ENCODE measurements around the gene HIP1R.
"Not testable (repeated sequence)": the region's sequence is repeated elsewhere in the genome, so short reads cannot be mapped to it uniquely, and the experiment has no call there.

HIP1R gene

DNA sequence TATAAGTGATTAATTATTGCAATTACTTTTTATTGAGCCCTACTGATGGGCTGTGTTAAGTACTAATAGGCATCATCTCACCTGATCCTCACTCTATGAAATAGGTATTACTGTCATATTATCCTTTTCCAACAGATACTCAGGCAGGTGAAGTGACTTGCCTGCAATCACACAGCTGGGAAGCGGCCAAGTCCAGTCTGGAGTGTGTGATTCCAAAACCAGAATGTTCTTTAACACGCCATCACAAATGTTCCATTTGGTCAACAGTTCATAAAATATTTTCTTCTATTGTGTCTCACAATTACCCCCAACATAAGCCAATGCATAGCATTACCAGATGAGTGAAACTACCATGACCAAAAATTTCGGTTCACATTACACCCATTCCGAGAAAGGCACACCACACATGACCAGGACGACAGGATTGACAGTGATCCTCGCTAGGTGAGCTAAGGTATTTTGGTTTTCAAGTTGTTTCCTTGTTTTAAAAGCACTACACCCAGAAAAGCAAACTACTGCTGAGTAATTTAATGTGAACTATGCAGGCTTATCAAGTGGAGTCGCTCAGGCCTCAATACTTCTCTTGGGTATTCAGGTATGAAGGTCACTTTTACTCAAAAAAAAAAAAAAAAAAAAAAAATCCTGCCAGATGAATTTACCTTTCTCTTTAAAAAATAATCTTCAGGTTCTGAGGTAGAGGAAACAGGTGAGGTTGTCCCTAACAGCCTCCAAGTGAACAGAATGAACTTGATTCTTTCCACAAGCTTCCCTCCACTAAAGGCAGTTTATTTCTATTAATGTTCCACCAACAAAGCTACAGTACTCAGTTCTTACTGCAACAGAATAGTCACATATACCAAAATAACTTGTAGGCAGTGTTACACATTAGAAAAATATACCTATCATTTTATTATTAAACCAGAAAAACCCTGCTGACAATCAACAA lies 58.2 kb downstream of the HIP1R start:
- no peak for FAIRE-seq
- DNase-seq (ENCODE audit: low spot score) = no peak

DNA sequence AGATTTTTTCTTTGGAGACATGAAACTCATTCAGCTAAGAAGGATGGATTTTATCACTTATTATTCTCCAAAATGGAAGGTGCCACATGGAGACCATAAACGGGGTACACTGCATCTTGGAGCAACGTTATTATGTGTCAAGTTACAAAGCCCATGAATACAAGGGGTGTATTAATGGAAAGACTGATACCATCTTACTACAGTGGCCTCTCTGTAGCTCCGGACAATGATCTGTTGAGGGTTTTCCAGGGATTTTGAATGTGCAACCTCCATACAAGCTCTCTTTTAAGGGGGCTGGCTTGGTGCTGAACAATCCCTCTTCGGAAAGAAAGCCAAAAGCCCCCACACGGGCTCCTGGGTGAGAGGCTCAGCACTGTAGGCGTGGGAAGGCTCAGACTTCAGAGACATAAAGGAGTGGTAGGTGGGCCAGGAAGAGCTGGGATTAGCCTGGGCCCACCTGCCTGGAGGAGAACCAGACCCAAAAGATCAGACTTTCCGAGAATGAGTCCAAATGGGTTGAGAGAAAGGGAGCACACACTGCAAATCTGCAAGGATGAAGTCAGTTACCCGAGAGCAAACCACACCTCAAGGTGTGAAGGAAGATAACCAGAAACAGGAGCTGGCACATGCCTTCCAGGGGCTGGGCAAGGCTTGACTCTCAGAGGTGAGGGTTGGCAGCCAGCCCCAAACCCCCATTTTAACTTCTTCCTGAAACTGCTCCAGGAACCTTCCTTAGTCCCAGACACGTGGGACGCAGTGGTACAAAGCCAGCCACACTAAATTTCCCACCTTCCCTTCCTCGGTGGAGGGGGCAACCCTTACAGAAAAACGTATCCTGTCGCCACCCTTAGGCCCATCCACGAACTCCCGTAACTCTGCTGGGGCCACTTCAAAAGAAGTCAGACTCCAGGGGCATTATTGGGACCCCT lies 59.2 kb downstream of the HIP1R start:
- FAIRE-seq (no peak), DNase-seq (ENCODE audit: low spot score) (no peak)

DNA sequence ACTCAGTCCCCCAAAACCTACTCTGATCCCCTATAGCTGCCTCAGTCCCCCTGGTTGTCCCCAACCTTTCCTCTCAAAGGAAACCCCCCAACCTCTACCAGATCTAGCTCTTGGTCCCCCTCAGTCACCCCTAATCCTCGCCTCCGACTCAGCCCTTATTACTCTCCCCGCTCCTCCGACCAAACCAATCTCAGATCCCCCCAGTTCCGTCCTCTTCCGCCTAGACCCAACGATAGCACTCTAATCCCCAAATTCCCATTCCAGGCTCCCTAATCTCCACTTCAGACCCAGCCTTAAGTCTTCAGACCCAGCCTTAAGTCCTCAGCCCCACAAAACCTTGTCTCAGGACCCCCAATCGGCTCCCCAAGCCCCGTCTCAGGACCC lies 60.1 kb downstream of the HIP1R start:
- DNase-seq (ENCODE audit: low spot score) (no peak), FAIRE-seq (no peak)

DNA sequence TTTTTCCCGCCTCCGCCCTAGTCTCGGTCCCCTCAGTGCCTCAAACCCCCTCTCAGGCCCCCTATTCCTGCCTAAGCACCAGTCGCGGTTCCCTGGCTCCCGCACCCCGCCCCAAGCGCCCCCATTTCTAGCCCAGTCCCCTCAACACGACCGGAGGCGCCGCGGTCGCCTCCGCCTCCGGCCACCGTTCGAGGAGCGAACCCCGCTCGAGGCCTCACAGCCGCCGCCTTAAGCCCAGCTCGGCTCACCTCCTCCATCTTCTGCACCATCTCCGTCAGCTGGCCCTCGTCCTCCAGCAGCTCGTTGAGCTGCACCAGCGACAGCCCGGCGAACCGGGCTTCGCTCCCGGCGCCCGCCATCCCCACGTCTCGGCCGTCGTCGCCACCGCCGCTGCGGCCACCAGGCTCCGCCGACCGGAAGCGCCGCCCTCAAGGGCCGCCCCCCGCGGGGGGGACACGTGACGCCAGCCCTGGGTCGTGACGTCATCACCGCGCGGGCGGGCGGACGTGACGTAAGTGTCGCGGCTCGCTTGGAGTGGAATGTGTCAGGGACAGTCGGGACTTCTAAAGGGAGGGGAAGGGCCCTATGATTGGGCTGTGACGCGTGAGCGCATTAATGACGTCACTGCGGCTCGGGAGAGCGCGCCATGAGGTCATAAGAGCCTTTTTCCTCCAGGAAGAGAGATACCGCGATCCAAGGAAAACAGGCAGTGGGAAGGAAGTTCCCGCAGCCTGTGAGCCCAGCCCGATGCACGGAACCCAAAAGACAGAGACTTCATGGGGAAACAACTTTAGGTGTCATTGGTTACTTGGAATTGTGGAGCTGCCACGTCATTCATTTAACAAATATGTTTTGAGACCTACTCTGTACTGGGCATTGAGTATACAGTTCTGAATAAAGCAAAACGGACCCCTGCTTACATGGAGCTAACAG lies 60.7 kb downstream of the HIP1R start, which contains the start of gene VPS37B:
VPS37B (minus strand) TSS at position 421 of the 933 bp plus-strand sequence; CDS start at position 359, 62 bp downstream.
- FAIRE-seq = peak; percentile 70

DNA sequence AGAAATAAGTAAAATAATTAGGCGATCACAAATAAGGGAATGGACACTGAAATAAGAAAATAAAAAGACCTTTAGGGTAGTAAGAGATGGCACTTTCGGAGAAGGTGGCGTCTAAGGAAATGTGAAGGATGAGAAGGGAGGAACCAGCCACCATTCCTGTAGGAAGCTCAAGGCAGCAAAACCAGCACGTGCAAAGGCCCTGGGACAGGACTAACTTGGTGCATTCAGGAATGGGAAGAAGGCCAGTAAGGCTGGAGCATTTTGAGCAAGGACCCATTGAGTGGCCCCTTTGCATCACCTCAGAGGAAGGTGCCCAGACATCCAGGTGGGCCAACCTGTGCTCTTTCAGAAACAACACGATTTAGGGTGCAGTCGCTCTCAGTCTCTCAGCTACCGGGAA lies 61.4 kb downstream of the HIP1R start:
- FAIRE-seq = no peak
- no peak for DNase-seq (ENCODE audit: low spot score)

More for the DNA sequence above, 60.7 kb downstream of the HIP1R start, which contains the start of gene VPS37B:
- DNase-seq (ENCODE audit: low spot score) = peak; percentile 91

DNA sequence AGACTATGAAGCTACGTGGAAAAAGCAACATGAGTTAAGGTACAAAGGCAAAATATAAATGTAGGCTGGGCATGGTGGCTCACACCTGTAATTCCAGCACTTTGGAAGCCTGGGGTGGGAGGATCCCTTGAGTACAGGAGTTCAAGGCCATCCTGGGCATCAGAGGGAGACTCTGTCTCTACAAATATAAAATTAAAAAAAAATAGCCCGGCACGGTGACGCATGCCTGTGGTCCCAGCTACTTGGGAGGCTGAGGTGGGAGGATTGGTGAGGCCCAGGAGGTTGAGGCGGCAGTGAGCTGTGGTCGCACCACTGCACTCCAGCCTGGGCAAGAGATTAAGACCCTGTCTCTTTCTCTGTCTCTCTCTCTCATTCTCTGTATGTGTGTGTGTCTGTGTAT lies 64.6 kb downstream of the HIP1R start:
- FAIRE-seq = no peak
- no peak for DNase-seq (ENCODE audit: low spot score)

DNA sequence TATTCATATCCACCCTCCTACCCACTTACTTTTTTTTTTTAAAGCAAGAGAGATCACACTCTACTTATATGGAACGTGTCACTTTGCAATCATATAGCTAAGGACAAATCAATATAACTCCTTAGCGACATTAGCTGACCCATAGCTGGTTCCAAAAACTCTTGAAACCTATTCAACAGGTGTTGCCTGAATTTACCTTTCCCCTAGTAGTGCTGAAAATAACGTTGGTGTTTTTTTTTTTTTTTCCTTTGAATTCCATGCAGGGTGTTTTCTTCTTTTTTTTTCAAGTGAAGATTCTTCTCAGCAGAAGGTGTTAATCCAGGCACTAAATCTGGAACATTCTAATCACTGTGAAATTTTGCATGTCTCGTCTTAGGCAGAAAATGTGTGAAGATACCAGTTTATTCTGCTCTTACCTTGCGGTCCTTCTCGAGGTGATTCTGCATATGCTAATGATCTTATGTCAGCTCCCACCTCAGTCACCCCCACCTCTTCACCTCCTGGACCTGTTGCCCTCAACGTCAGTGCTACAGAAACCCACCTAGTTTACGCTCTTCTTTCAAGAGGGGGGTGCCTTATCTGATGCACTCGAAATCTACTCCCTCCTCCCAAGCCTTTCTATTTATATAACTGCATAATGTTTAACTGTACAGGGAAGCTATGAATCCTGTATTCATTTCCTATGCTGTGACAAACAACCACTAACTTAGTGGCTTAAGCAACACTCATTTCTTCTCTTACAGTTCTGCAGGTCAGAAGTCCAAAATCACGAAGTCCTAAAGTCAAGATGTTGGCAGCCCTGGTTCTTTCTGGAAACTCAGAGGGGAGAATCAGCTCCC lies 67.8 kb downstream of the HIP1R start:
- no peak for DNase-seq (ENCODE audit: low spot score)
- no peak for FAIRE-seq

DNA sequence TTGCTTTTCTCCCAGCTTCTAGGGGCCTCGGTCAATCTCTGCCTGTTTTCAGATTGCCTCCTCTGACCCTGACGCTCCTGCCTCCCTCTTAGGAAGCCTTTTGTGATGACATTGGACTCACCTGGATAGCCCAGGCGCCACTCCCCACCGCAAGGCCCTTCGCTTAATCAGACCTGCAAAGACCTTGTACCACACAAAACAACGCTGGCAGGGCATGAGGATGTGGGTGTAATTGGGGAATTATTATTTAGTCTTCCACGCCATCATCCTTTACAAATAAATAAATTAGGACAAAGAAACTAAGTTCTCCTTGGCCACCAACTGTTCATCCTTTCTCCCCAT lies 68.4 kb downstream of the HIP1R start:
- FAIRE-seq (no peak), DNase-seq (ENCODE audit: low spot score) (no peak)

DNA sequence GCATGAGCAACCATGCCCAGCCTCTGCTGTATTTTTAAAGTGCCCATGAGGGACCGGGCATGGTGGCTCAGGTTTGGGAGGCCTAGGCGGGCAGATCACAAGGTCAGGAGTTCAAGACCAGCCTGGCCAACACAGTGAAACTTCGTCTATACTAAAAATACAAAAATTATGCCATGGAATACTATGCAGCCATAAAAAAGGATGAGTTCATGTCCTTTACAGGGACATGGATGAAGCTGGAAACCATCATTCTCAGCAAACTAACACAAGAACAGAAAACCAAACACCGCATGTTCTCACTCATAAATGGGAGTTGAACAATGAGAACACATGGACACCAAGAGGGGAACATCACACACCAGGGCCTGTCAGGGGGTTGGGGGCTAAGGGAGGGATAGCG lies 70.0 kb downstream of the HIP1R start:
- DNase-seq (ENCODE audit: low spot score); FAIRE-seq: not testable (repeated sequence)

DNA sequence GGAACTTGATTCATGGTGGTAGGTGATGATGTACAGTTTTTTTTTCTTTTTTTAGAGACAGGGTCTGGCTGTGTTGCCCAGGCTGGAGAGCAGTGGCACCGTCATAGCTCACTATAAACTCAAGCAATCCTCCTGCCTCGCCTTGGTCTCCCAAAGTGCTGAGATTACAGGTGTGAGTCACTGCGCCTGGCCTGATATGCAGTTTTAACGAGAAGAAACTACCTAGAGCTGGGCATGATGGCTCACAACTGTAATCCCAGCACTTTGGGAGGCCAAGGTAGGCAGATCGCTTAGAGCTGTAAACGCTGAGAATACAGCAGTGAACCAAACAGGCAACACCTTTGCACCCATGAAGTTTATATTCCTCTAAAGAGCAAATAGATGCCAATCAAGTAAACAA lies 73.7 kb downstream of the HIP1R start:
- FAIRE-seq (no peak), DNase-seq (ENCODE audit: low spot score) (no peak)

DNA sequence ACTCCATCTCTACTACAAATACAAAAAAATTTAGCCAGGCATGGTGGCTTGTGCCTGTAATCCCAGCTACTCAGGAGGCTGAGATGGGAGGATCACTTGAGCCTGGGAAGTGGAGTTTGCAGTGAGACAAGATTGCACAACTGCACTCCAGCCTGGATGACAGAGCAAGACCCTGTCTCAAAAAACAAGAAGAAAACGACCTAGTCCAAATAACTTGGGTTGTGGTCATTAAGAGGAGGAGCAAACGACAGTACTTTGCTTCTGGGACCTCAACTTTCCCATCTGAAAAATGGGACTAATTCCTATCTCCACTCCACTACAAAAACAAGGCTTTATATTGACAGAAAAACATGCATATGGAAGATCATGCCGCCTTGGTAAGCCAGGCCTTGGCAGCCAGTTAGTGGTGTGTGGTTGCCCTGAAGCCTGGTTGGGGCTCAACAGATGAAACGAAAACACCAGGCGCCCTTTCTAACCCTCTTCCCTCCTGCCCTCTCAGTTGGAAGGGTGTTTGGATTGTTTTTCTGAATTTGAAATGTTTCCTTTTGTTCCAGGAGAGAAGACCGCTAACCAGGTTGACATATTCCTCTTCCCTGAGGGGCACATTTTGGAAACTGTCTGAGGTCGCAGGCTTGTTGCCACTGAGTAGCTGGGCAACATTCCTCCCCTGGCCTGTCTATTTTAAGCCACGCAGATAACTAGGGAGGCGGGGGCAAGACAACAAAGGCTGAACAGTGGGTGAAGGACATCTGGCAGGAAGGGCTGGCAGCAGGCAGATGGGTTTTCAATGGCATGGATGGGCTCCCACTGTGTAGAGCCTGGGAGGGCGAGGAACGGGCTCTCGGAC lies 74.4 kb downstream of the HIP1R start:
- no peak for FAIRE-seq
- DNase-seq (ENCODE audit: low spot score) = peak; percentile 23

Data from urothelium cell line (cell line).